Activated CD8-positive, alpha-beta T cell treated with anti-CD3 and anti-CD28 coated beads, Interleukin-2, amount 10 ng/mL, durations not matched to agents 7 days and 5 days (primary cell): Measurements from ENCODE around the gene MID2. TPM values are rescaled to one million over a fixed set of nuclear protein-coding genes. Genes with fewer than 3 reads are reported as not detected.
"Not testable (repeated sequence)": the region's sequence is repeated elsewhere in the genome, so short reads cannot be mapped to it uniquely, and the experiment has no call there.

Source experiments
- ATAC-seq: fragments of 150-1000 bp; cut with Tn5 transposase; one replicate; pipeline ENCODE4 v1.10.0; 2021; ENCODE audit warnings: moderate library complexity
- CTCF ChIA-PET: fragments of 350-600 bp; sonication (Branson Sonifier 250); formaldehyde crosslinking; loops from one replicate; lab custom pipeline; 2021; ENCODE audit warnings: antibody characterized with exemption; lab: Charles Lee
- POLR2A ChIA-PET: fragments of 350-600 bp; sonication (Branson Sonifier 250); formaldehyde crosslinking; loops from one replicate; lab custom pipeline; 2021; ENCODE audit warnings: antibody characterized with exemption; lab: Charles Lee
- DNase-seq: peaks from one replicate; pipeline ENCODE4 v3.0.0-alpha.2; 2020
- H3K27ac Mint-ChIP-seq: one replicate; pipeline ENCODE4 v1.8.0; 2021; ENCODE audit warnings: mild to moderate bottlenecking, mixed read lengths
- H3K27me3 Mint-ChIP-seq: one replicate; pipeline ENCODE4 v1.8.0; 2021; ENCODE audit warnings: low read depth, mixed read lengths
- H3K36me3 Mint-ChIP-seq: one replicate; pipeline ENCODE4 v1.8.0; 2021; ENCODE audit warnings: low read depth, mixed read lengths
- H3K4me1 Mint-ChIP-seq: one replicate; pipeline ENCODE4 v1.8.0; 2021; ENCODE audit warnings: low read depth, mixed read lengths
- H3K4me3 Mint-ChIP-seq: one replicate; pipeline ENCODE4 v1.8.0; 2021; ENCODE audit warnings: mild to moderate bottlenecking, mixed read lengths
- H3K9me3 Mint-ChIP-seq: one replicate; pipeline ENCODE4 v1.8.0; 2022; ENCODE audit warnings: mixed read lengths; ENCODE audit not compliant: insufficient read depth
- total RNA-seq, 2 experiments: library from RNA; stranded (reverse); gene quantifications; one replicate each; pipeline ENCODE4 v1.2.3, GENCODE V29; 2021

Gene MID2
- 1 to 10 TPM; 1.7 to 1.8 TPM for total RNA-seq

DNA sequence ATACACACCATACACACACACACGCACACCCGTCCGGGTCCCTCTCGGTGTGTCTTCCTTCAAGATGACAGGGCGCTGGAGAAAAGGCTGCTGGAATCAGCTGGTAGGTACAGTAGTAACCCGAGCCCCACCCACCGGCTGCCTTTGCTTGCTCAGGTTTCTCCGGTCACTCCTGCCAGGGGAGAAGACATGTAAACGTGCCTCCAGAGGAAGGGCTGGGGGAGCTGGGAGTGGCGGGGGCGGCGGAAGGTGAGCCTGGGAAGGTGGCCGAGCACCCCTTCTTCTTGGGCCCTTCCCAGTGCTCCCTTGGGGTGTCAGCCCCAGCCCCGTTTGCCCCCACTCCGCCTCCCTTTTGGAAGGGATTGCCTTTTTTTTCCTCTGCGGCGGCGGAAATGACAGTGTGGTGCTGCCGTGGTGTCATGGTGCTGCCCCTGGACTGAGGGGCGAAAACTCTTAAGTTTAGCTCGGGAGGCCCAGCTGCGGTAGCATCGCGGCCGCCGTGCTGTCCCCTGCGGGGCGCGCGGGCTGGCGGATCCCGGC, at the start of gene MID2:
Gene MID2 (plus strand): TSS at position 169 of the 540 bp plus-strand sequence. CDS start 561 bp downstream, outside the sequence.
- Mint-ChIP-seq H3K4me1 (peaks cover 9% of the 10 kb centered on the region), H3K27ac (peak within 1 kb of the TSS; percentile 30), H3K36me3 (no peaks in the 10 kb centered on the region), H3K9me3 (no peaks in the 10 kb centered on the region), H3K27me3 (peaks cover 17% of the 10 kb centered on the region), H3K4me3 (peak within 1 kb of the TSS; percentile 70)
- ATAC-seq (peak; percentile 70), DNase-seq (peak; percentile 57)
- CTCF ChIA-PET: interaction anchor here (1.2 kb wide), 3 partner anchors 50 to 171 kb away, joined by 3 read pairs; partner anchors contain the start of gene TSC22D3
- POLR2A ChIA-PET: no interaction called here

DNA sequence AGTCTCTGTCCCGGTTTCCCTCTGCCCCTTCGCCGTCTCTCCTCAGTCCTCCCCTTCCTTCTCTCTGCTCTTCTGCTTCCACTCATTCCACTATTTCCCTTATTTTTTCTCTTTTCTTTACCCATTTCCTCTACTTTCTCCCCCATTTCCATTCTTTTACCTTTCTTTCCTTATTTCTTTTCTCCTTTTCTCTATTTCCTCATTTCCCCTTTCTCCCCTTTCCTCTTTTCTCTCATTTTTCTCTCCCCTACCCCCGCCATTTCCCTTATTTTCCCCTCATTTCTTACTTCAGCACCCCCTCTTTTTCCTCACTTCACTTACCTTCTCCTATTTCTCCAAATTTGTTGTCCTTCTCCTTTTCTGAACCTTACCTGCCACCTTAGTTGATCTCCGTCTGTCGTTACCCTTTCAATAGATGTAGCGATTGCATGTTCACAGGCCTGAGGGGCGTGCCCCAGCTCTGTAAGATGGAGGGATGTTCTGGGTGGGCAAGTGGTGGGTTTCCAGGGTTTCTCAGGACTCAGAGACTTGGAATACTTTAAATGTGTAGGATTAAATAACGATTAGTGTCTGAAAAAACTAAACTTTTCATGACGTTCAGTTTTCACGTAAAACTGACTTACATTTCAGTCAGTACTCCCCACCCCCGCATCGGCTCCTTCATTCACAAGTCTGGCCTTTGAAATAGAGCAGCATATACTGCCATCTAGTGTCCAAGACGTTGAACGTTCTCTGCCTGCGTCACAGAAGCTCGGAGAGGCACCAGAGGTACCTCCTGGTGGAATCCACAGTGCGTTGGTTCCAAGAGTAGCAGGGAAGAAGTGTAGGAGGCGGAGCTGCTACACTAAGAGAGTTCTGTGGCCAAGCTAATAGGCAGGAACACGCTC, 48.8 kb upstream of the MID2 start:
- Mint-ChIP-seq H3K27me3 (peaks cover 4% of the 10 kb centered on the region), H3K27ac (peak overlapping the region; percentile 44), H3K4me1 (peaks cover 9% of the 10 kb centered on the region), H3K36me3 (no peaks in the 10 kb centered on the region), H3K9me3 (no peaks in the 10 kb centered on the region), H3K4me3 (peak overlapping the region; percentile 79)
- ChIA-PET CTCF (interaction anchor here (0.5 to 5.7 kb wide), 23 partner anchors 9 to 840 kb away, joined by 3 to 147 read pairs (median 5); partner anchors contain the start of gene PRPS1), POLR2A (interaction anchor here (0.6 to 1.6 kb wide), 3 partner anchors 61 to 395 kb away, joined by 3 to 14 read pairs (median 3); no protein-coding TSS in a partner anchor)
- ATAC-seq (peak; percentile 81), DNase-seq (peak; percentile 82)

DNA sequence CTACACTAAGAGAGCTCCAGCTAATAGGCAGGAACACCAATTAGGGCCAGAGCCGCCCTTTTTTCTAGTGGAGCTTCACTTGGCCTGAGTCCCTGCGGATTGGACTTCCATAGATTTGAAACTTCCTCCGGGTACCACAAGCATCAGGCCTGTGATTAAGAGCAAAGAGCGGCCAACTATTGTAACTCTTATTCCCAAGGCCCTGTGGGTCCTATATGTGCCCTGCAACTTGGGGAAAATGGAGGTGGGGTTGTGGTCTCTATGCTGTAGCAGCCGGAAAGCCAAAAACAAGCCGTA, 48.2 kb upstream of the MID2 start, which contains the start of gene NCBP2L:
Gene NCBP2L (plus strand): TSS at position 198 of the 297 bp plus-strand sequence. CDS start 16,488 bp downstream, outside the sequence.
- Mint-ChIP-seq H3K4me3 (peak within 1 kb of the TSS; percentile 79), H3K9me3 (no peaks in the 10 kb centered on the region), H3K36me3 (no peaks in the 10 kb centered on the region), H3K27me3 (peaks cover 4% of the 10 kb centered on the region), H3K27ac (peak within 1 kb of the TSS; percentile 44), H3K4me1 (peaks cover 9% of the 10 kb centered on the region)
- no peak for ATAC-seq
- ChIA-PET POLR2A (interaction anchor here (0.6 to 0.8 kb wide), 3 partner anchors 105 to 396 kb away, joined by 3 to 4 read pairs (median 3); no protein-coding TSS in a partner anchor), CTCF (interaction anchor here (0.6 to 5.7 kb wide), 22 partner anchors 9 to 841 kb away, joined by 3 to 147 read pairs (median 5); partner anchors contain the start of gene PRPS1)
- DNase-seq: no peak

DNA sequence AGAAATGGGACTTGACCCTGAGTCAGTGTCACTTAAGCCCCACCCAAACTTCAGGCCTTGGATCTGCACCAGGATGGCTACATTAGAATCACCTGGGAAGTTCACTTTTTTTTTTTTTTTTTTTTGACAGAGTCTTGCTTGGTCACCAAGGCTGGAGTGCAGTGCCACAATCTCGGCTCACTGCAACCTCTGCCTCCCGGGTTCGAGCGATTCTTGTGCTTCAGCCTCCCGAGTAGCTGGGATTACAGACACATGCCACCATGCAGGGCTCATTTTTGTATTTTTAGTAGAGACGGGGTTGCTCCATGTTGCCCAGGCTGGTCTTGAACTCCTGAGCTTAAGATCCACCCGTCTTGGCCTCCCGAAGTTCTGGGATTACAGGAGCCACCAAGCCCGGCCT, 45.1 kb upstream of the MID2 start:
- ATAC-seq: no peak
- H3K4me1 Mint-ChIP-seq: peaks cover 9% of the 10 kb centered on the region
- H3K36me3 Mint-ChIP-seq: no peaks in the 10 kb centered on the region
- POLR2A ChIA-PET: no interaction called here
- CTCF ChIA-PET: interaction anchor here (1.3 kb wide), 1 partner anchor 121 kb away, joined by 4 read pairs; no protein-coding TSS in a partner anchor
- peaks cover 4% of the 10 kb centered on the region for H3K27me3 Mint-ChIP-seq
- no peak overlapping the region for H3K27ac Mint-ChIP-seq
- no peak for DNase-seq
- no peaks in the 10 kb centered on the region for H3K9me3 Mint-ChIP-seq
- H3K4me3 Mint-ChIP-seq: no peak overlapping the region

DNA sequence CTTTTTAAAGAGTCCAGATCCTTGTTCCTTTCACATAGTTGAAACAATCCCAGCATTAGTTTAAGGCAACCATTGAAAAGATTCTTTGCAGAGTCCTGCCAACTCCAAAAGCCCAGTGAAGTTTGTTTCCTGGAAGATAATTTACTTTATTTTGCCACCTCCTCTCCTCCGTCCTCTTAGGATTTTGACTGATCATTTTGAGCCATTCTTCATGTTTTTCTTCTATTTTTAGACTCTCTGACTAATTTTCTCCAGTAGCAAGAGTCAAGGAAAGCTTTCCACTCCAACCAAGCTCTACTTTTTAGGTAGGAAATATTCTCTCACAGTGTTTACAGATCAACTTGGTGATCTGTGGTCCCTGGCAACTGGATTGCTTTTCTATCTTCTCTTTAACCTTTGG, 37.8 kb upstream of the MID2 start:
- ChIA-PET POLR2A (no interaction called here), CTCF (interaction anchor here (1.2 kb wide), 1 partner anchor 8 kb away, joined by 3 read pairs; no protein-coding TSS in a partner anchor)
- Mint-ChIP-seq H3K4me1 (no peaks in the 10 kb centered on the region), H3K27ac (no peak overlapping the region), H3K9me3 (no peaks in the 10 kb centered on the region), H3K4me3 (no peak overlapping the region), H3K36me3 (no peaks in the 10 kb centered on the region), H3K27me3 (peaks cover 12% of the 10 kb centered on the region)
- no peak for ATAC-seq
- DNase-seq: no peak

- CTCF ChIA-PET: no interaction called here
- Mint-ChIP-seq H3K27ac (no peak overlapping the region), H3K27me3 (peaks cover 7% of the 10 kb centered on the region), H3K36me3 (no peaks in the 10 kb centered on the region), H3K4me3 (no peak overlapping the region), H3K4me1 (no peaks in the 10 kb centered on the region), H3K9me3 (no peaks in the 10 kb centered on the region)
- DNase-seq: no peak
- POLR2A ChIA-PET: no interaction called here
- ATAC-seq: no peak
Observed at GRCh38 chrX:107804427-107804826, 21.2 kb upstream of the MID2 start.

DNA sequence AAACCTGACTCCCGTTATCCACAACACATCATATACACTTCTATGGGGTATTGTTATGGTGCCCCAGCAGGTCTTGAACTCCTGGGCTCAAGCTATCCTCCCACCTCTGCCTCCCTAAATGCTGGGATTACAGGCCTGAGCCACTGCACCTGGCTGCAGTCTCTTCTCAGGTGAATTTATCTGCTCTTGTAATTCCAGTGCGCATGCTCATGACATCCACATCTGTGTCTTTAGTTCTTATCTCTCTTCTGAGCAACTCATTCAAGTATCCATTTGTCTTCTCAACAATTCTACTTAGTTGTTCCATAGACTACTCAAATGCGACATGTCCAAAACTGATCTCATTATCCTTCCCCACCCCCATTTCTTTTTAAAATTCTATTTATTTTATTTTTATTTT, 20.5 kb upstream of the MID2 start:
- H3K27me3 Mint-ChIP-seq: peaks cover 4% of the 10 kb centered on the region
- no peak overlapping the region for H3K4me3 Mint-ChIP-seq
- H3K27ac Mint-ChIP-seq: no peak overlapping the region
- DNase-seq: no peak
- no peaks in the 10 kb centered on the region for H3K4me1 Mint-ChIP-seq
- no peaks in the 10 kb centered on the region for H3K9me3 Mint-ChIP-seq
- ChIA-PET POLR2A (no interaction called here), CTCF (no interaction called here)
- H3K36me3 Mint-ChIP-seq: no peaks in the 10 kb centered on the region
- ATAC-seq: no peak

DNA sequence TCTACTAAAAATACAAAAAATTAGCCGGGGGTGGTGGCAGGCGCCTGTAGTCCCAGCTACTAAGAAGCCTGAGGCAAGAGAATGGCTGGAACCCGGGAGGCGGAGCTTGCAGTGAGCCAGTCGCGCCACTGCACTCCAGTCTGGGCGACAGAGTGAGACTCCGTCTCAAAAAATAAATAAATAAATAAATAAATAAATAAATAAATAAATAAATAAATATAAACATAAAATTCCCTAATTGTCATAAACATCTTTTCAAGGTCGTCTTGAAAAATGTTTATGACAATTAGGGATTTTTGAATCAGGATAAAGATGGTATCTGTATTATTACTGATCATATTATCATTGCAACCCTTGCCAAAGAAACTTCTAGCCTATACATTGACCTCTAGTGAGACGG, 15.6 kb upstream of the MID2 start:
- H3K27ac Mint-ChIP-seq, H3K27me3 Mint-ChIP-seq, POLR2A ChIA-PET, CTCF ChIA-PET, ATAC-seq, DNase-seq, H3K4me3 Mint-ChIP-seq, H3K36me3 Mint-ChIP-seq, H3K9me3 Mint-ChIP-seq, H3K4me1 Mint-ChIP-seq: not testable (repeated sequence)

DNA sequence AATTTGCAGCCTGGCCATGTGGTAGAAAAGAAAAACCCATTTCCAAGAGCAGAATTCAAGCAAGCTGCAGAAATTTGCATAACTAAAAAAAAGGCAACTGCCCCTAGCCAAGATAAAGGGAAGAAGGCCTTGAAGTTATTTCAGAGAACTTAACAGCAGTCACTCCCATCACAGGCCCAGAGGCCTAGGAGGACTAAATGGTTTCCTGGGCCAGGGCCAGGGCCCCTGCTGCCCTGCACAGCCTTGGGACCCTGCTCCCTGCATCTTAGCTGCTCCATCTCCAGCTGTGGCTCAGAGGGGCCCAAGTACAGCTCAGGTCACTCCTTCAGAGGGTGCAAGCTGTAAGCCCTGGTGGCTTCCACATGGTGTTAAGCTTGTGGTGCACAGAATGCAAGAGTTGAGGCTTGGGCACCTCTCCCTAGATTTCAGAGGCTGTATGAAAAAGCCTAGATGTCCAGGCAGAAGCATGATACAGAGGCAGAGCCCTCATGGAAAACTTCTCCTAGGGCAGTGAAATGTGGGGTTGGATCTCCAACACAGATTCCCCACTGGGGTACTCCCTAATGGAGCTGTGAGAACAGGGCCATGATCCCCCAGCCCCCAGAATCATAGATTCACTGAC, 6.7 kb upstream of the MID2 start:
- Mint-ChIP-seq H3K4me1 (no peaks in the 10 kb centered on the region), H3K36me3 (no peaks in the 10 kb centered on the region), H3K27ac (no peak overlapping the region), H3K9me3 (no peaks in the 10 kb centered on the region), H3K27me3 (no peaks in the 10 kb centered on the region), H3K4me3 (no peak overlapping the region)
- no peak for ATAC-seq
- ChIA-PET POLR2A (no interaction called here), CTCF (no interaction called here)
- no peak for DNase-seq

GRCh38 chrX:107823042-107823441, 2.6 kb upstream of the MID2 start:
- Mint-ChIP-seq H3K9me3 (no peaks in the 10 kb centered on the region), H3K36me3 (no peaks in the 10 kb centered on the region), H3K4me3 (no peak overlapping the region), H3K4me1 (peaks cover 9% of the 10 kb centered on the region), H3K27ac (no peak overlapping the region), H3K27me3 (peaks cover 17% of the 10 kb centered on the region)
- ChIA-PET POLR2A (no interaction called here), CTCF (no interaction called here)
- DNase-seq (no peak), ATAC-seq (no peak)

GRCh38 chrX:107823456-107823855, 2.2 kb upstream of the MID2 start:
- peaks cover 17% of the 10 kb centered on the region for H3K27me3 Mint-ChIP-seq
- H3K4me3 Mint-ChIP-seq: no peak overlapping the region
- ChIA-PET POLR2A (interaction anchor here (0.6 kb wide), 1 partner anchor 195 kb away, joined by 3 read pairs; no protein-coding TSS in a partner anchor), CTCF (no interaction called here)
- H3K27ac Mint-ChIP-seq: no peak overlapping the region
- no peaks in the 10 kb centered on the region for H3K9me3 Mint-ChIP-seq
- no peak for DNase-seq
- no peak for ATAC-seq
- peaks cover 9% of the 10 kb centered on the region for H3K4me1 Mint-ChIP-seq
- H3K36me3 Mint-ChIP-seq: no peaks in the 10 kb centered on the region
